ENCODE data around the gene FMN1.

FMN1 gene

GRCh38 chr15:33008284-33008995 lies 186.1 kb downstream of the FMN1 start:
- no peak for DNase-seq

DNA sequence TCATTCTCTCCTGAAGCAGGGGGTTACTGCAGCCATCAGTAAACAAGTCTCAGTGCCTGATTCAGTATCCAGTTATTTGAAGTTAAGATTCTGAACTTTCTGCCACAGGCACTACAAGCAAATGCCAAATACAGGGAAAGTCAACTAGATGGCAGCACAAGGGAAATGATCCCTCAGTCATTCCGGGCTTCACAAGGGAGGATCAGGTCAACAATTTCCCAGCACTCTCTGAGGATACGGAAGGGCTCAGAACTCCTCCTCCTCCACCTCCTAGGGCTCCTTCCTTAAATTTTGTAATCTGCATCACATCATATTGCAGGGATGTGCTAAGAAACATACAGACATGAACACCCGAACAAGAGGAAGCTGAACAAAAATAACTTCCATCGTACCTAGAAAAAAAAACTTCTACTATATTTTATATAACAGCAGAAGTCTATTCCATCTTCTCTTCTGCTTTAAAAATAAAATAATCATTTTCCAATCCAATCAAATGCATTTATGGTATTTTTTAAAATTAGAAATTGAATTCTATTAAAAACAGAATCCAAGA lies 187.1 kb downstream of the FMN1 start:
- DNase-seq: no peak

GRCh38 chr15:33005582-33005981 lies 188.9 kb downstream of the FMN1 start:
- no peak for DNase-seq

DNA sequence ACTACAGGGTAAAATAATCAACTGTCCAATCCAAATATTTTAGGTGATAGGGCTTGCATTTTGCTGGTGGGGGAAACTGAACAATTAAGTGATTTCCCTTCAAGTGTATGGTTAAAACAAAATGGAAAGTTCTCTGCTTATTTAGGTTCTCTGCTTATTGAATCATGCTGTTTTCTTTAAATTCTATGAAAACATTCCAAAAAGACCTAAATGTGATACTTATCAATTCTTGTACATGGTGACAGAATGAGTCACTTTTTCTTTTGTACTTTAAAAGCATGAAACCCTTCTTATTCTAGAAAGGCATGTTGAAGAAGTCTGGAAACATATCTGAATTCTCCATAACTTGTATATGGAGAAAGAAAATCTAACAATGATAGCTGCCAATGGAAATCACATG lies 192.6 kb downstream of the FMN1 start:
- no peak for DNase-seq

DNA sequence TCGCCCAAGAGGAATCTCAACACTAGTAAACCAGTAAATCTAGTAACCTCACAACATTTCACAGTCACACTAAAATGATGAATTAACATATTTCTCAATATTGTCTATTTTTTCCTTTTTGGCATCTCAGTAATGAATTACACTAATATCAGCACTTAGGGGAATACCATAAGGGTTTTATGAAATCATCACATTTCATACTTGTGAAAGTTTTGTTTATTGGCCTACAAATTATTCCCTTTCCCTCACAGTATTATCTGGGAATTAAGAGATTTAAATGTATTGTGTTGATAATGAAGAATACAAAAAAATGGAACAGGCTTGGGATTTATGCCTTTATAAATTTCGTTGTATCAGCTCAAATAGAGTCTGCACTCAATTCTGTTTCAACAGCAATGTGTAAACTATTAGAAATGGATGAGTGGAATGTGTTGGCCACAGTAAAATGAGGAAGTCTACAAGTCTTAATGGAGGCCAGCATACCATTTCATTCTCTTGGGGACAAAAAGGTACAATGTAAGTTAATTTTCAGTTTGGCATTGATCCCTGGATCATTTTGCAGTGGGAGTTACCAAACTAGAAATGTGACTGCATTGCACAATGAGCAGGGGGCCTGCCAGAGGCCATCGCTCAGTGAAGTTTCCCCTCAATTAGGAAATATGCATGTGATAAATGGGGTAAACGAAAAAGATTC lies 195.4 kb downstream of the FMN1 start:
- no peak for DNase-seq

- no peak for DNase-seq
Measured at GRCh38 chr15:32998182-32998581, 196.3 kb downstream of the FMN1 start.

DNA sequence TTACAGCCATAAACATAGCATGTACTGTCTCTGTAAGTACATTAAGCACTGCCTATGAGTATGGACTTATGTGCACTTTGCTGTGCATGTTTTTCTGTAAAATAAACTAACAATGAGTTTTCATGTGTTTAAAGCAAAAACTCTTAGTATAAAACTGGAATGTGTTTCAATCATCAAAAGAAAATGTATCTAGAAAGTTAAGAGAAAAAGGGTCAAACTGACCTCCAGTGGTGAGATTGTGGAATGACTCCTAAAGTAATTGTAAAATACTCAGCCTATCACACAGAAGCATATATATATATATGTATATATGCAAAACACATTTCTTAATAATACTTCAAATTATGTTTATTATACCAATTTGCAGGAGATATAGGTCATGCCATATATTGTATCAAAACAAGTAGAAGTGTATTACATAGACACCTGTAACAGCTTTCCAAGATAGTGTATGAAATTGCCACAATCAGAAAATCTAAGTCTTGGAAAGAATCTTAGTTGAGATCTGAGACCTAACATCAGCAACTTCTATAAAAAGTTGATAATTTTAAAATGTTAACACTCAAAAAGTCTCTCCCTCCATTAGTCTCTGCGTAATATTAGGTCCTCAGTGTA lies 199.6 kb downstream of the FMN1 start:
- DNase-seq: no peak

DNA sequence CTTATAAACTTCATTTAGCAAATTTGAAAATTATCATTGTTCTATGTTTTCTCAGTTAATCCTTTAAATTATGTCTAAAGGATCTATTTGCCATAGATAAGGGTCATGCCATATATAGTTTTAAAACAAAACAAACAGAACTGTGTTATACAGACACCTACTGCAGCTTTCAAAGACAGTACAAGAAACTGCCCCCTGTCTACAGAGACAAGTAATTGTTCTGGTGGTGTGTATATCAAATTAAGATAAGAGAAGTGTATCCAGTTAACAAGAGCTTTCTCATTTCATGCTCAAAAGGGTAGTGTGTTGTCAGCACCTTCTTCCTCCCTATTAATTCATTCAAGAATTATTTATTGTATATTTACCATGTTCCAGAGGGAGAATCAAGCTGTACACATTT lies 201.2 kb downstream of the FMN1 start:
- no peak for DNase-seq

DNA sequence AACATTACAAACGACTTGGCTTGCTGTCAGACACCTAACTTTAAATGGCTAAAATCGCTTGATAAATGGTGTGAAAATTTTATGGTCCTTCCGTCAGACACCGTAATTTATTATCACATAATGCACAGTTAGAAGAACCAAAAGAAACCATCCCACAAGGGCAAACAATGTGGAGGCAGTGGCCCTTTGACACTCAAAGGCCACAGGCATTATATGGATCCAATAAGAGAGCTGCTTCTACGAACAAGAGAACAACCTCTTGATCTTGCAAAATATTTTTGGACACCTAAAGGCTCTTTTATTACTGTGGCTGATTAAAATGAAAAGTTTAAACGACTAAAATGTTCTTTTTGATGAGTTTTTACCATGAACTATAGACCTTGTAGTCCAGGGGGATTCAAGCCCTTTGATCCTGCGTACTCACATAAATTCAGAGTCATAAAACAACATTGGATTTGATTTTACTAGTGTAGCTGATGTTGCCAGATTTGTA lies 202.8 kb downstream of the FMN1 start:
- DNase-seq: no peak

DNA sequence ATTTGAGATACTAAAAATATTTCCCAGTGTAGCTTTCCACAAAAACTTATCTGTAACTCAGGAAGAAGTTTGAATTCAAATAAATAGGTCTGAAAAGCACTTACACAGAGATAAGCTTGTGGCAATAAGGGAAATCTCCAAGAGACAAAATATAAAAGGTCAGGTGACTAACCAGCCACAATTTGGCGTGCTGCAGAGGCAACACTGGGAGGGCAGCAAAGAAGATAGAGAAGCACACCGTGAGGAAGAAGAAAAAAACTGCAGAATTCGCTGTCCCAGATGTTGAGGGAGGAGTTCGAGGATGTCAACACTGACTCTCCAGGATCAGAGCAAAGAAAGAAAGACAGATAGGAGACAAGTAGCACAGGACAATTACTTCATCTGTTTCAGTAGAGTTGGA lies 204.4 kb downstream of the FMN1 start:
- no peak for DNase-seq

GRCh38 chr15:32987067-32987466 lies 207.4 kb downstream of the FMN1 start:
- DNase-seq: no peak

GRCh38 chr15:32986147-32986546 lies 208.4 kb downstream of the FMN1 start:
- DNase-seq: no peak

DNA sequence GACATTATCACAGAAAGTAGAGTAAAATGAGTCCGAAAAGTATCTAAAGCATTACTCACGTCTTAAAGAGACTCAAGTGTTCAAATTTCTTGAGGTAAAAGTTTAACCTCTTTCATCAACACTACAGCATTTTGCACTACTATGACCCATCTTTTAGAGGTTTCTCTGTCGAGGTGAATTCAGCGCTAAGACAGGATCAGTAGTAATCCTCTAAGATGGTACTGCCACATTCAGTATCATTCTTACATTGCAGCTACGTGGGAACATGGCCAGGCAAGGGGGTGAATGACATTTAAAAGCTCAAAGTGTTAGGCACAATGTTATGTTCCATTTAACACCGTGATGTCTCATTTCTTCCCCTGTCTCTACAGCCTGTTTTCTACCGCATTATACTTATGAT lies 210.8 kb downstream of the FMN1 start:
- DNase-seq: no peak

GRCh38 chr15:32982001-32982400 lies 212.5 kb downstream of the FMN1 start:
- DNase-seq: no peak

DNA sequence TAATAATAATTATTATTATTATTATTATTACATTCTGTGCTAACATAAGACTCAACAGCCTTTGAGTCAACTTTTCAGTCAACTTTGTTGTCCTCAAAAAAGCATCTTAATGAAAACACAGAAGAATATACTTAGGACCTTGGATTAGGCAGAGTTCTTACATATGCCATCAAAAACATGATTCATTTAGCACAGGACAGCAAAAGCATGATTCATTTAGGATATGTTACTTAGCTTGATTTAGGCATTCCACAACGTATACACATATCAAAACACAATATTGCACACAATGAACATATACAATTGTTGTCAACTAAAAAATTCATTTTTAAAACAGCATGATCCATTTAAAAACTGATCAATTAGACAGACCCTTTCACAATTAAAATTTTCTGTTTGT lies 213.0 kb downstream of the FMN1 start:
- DNase-seq: no peak

- DNase-seq: no peak
Measured at GRCh38 chr15:32979710-32980109, 214.8 kb downstream of the FMN1 start.

DNA sequence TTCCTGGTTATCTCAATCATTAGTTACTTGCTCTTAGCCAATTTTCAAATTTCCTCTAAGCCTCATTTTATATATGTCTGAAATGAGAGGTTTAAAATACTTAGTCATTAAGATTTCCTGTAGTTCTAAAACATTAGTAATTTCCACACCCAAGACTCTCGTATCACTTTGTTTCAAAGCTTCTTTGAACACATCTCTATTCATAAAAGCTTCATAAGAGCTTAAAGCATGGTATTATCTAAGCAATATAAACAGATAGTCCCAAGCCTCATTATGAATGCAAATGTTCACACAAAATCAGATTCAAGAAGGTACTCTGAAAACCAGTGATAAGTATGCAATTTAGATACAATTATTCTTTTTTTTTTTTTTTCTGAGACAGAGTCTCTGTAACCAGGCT lies 217.0 kb downstream of the FMN1 start:
- DNase-seq: no peak

DNA sequence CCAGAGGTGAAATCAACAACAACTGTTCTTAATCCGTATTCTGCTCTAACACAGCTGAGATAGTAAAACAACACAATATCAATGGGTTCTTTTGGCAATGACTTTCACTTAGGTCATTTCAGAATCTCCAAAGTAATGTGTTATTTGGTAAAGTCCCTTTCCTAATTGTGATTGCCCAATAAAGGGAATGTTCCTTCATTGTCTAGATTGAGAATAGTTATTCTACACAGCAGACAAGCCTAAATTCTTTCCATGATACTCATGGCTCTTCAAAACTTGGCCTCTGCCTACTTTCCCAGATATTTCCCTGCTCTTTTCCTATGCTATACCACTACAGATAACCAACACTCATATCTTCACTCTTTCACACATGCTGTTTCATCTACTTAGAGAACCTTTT lies 219.8 kb downstream of the FMN1 start:
- no peak for DNase-seq

DNA sequence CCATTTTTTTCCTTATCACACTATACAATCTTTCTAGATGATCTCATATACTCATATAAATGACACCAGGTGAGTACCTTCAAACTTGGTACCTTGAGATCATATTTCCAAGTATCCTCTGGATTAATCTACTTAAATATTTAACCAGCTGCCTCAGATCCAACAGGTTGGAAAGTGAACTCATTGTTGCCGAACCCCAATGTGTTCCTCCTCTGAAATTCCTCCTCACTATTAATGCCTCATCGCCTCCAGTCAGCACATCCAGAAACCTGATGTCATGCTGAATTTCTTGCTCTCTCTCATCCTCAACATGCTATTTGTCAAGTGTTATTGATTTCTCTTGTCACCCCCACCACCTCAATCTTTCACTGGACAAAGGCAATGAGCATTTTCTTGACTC lies 221.8 kb downstream of the FMN1 start:
- no peak for DNase-seq

- DNase-seq: no peak
Measured at GRCh38 chr15:32970847-32971246, 223.7 kb downstream of the FMN1 start.

- no peak for DNase-seq
Measured at GRCh38 chr15:32967521-32967920, 227.0 kb downstream of the FMN1 start.

- DNase-seq: no peak
Measured at GRCh38 chr15:32966512-32966911, 228.0 kb downstream of the FMN1 start.

DNA sequence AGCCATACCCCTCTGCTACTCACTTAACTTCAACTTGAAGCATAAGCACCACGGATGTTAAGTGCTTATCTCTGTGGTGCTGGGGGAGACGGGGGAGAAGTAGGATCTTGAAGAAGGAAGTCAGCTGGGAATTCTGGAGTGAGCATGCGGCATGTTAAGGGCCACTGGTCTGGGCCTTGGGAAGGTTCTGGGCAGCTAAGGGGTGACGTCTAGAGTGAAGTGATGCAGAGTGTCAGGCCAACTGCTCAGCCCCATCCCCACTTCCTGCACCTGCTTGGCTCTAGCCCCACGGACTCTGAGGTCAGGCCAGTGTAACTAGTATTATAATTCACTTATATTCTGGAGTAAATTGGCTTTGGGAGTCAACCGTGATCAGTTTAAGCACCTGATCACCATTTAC lies 228.6 kb downstream of the FMN1 start:
- no peak for DNase-seq

DNA sequence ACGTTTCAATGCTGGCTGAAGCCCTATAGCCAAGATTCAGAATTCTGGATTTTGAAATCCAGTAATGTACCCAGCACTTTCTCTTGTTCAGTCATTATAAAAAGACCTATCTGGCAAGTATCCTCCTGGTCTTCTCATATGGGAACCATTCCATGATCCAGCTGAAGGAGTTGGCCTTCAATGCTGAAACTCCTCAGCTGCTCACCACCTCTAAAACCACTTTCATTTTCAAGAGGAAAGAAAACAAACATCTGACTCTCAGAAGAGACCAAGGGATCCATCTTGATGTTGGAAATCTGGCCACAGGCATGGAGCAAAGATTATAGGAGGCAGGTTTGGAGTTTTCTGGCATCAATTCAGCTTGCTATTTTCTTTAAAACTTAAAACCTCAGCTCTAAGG lies 235.4 kb downstream of the FMN1 start:
- DNase-seq: no peak

All from activated CD4-positive, CD25-positive, alpha-beta regulatory T cell (primary cell).